ENCODE results near the gene NUP62. TPM values are rescaled to one million over a fixed set of nuclear protein-coding genes. Genes with fewer than 3 reads are reported as not detected.

The NUP62 gene
- total and polyA plus RNA-seq, 2 experiments from 2014 or later, result 55.5 to 99.4 TPM

DNA sequence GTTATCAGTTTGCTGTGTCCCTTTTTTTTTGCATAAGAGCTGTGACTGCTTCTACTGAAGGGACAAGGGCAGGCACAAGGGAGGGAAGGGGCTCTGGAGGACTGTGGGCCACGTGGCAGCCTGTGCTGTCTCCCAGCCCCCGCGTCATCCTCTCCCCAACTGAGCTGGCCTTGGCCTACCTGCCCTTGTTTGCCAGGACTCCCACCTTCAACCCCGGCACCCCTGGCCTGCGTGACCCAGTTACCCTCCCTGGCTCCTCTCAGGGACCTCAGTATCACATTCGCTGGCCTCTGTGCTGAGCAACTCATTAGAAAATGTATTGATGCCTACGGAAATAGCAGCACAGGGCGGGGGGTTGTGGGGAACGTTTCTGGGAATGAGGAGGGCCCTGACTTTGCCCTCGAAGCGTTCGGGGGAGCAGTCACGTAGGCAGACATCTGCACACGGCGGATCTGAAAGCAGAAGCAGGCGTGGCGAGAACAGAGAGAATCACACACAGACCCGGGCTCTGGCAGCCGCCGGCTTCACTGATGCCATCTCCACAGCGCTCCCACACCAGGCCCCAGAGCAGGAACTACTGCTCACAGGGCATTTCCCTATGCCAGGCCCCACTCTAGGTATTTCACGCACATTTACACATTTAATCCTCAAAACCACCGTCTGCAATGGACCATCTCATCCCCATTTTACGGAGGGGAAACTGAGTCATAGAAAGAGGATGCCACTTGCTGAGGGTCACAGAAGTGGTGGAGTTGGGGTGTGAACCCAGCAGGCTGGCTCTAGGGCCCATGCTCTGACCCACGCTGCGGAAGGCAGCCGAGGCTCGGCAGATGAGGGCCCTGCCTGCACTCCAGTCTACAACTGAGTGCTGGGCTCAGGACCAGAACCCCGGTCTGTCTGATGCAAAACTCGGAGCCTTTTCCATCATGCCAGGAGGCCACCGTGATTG, 6.0 kb downstream of the NUP62 start:
- Mint-ChIP-seq H3K27ac (peak overlapping the region; percentile 95), H3K36me3 (ENCODE audit: low read depth) (peaks cover 86% of the 10 kb centered on the region)

More for the DNA sequence above, 6.0 kb downstream of the NUP62 start:
- H3F3A ChIP-seq (replicated peaks; ENCODE audit: low read depth), result peaks cover 8% of the 10 kb centered on the region; the same call in 1 of the 2 replicates
- ATAC-seq (no peak), DNase-seq (ENCODE audit: low spot score) (no peak)
- peaks cover 12% of the 10 kb centered on the region for H3K4me1 ChIP-seq (ENCODE audit: insufficient read depth)
- H3K27me3 ChIP-seq (ENCODE audit: insufficient read depth), result no peaks in the 10 kb centered on the region
- peaks cover 17% of the 10 kb centered on the region for H3K36me3 ChIP-seq (ENCODE audit: insufficient read depth)
- Mint-ChIP-seq H3K9me3 (no peaks in the 10 kb centered on the region; the same call in 2 of the 3 replicates), H3K4me3 (peak overlapping the region; percentile 38; the same call in 1 of the 3 replicates), H3K4me1 (peaks cover 53% of the 10 kb centered on the region), H3K27me3 (ENCODE audit: insufficient read depth, low read depth, poor library complexity) (peaks cover 29% of the 10 kb centered on the region)
- H3K27ac ChIP-seq (ENCODE audit: low read depth), result no peak overlapping the region
- TF ChIP-seq JUNB (IDR thresholded peaks at IDR 0.05; ENCODE audit: unreplicated experiment) (no peak), NANOG (IDR thresholded peaks at IDR 0.05; ENCODE audit: borderline replicate concordance) (no peak), POLR2AphosphoS5 (IDR thresholded peaks at IDR 0.05; ENCODE audit: low read depth) (no peak), ZNF462 (CRISPR knock-in tag; IDR thresholded peaks at IDR 0.05) (no peak), ZNF331 (CRISPR knock-in tag; IDR thresholded peaks at IDR 0.05; ENCODE audit: low read depth) (no peak), EZH2phosphoT487 (IDR thresholded peaks at IDR 0.05; ENCODE audit: unreplicated experiment) (no peak), REST (IDR thresholded peaks at IDR 0.05; ENCODE audit: unreplicated experiment) (no peak), ZNF114 (CRISPR knock-in tag; IDR thresholded peaks at IDR 0.05) (no peak), EZH2 (IDR thresholded peaks at IDR 0.05; ENCODE audit: low read depth, unreplicated experiment) (no peak), STAT1 (IDR thresholded peaks at IDR 0.05; ENCODE audit: unreplicated experiment) (no peak), CREB1 (CRISPR knock-in tag; IDR thresholded peaks at IDR 0.05; ENCODE audit: low read depth) (no peak)
- TF ChIP-seq, protein P1, sequence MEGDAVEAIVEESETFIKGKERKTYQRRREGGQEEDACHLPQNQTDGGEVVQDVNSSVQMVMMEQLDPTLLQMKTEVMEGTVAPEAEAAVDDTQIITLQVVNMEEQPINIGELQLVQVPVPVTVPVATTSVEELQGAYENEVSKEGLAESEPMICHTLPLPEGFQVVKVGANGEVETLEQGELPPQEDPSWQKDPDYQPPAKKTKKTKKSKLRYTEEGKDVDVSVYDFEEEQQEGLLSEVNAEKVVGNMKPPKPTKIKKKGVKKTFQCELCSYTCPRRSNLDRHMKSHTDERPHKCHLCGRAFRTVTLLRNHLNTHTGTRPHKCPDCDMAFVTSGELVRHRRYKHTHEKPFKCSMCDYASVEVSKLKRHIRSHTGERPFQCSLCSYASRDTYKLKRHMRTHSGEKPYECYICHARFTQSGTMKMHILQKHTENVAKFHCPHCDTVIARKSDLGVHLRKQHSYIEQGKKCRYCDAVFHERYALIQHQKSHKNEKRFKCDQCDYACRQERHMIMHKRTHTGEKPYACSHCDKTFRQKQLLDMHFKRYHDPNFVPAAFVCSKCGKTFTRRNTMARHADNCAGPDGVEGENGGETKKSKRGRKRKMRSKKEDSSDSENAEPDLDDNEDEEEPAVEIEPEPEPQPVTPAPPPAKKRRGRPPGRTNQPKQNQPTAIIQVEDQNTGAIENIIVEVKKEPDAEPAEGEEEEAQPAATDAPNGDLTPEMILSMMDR (conservative IDR thresholded peaks at IDR 0.05; ENCODE audit: low read depth in 2 of 2), result no peak
- TF ChIP-seq, protein P2, sequence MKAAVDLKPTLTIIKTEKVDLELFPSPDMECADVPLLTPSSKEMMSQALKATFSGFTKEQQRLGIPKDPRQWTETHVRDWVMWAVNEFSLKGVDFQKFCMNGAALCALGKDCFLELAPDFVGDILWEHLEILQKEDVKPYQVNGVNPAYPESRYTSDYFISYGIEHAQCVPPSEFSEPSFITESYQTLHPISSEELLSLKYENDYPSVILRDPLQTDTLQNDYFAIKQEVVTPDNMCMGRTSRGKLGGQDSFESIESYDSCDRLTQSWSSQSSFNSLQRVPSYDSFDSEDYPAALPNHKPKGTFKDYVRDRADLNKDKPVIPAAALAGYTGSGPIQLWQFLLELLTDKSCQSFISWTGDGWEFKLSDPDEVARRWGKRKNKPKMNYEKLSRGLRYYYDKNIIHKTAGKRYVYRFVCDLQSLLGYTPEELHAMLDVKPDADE (IDR thresholded peaks at IDR 0.05), result no peak
- H4K20me1 ChIP-seq (replicated peaks; ENCODE audit: insufficient read depth), result peaks cover 67% of the 10 kb centered on the region
- no peak overlapping the region for H3K4me3 ChIP-seq
- no peak overlapping the region for H2AFZ ChIP-seq
- no peak overlapping the region for H3K4me2 ChIP-seq
- peaks cover 98% of the 10 kb centered on the region for H3K79me2 ChIP-seq (replicated peaks; ENCODE audit: insufficient read depth)
- no peaks in the 10 kb centered on the region for H3K9me2 ChIP-seq (ENCODE audit: insufficient read depth)
